Panc1 (cell line): ENCODE data around the gene CELSR2. TPM values are rescaled to one million over a fixed set of nuclear protein-coding genes. Genes with fewer than 3 reads are reported as not detected.
A peak's percentile ranks its signal among the peaks of the same experiment; 100 is the strongest.

Source experiments
- ATAC-seq: fragments of 200-7000 bp; cut with Tn5 transposase; 2 replicates; pipeline ENCODE4 v1.9.1; 2020; ENCODE audit warnings: mild to moderate bottlenecking, moderate library complexity
- BruUV-seq: library from RNA; stranded (reverse); fragments of 400-500 nt; replicated peaks from 2 replicates; lab custom pipeline; 2021; lab: Mats Ljungman, UMichigan
- CTCF ChIA-PET: fragments of 300-600 bp; sonication (Branson Sonifier 250); formaldehyde crosslinking; loops from one replicate; lab custom pipeline; 2022; ENCODE audit warnings: antibody characterized with exemption; lab: Charles Lee
- POLR2A ChIA-PET: fragments of 300-600 bp; sonication (Branson Sonifier 250); formaldehyde crosslinking; loops from one replicate; lab custom pipeline; 2022; ENCODE audit warnings: antibody characterized with exemption; lab: Charles Lee
- DNase-seq: peaks from one replicate; pipeline ENCODE4 v3.0.0-alpha.2; 2010; ENCODE audit warnings: low read depth, low spot score
- H3K27ac ChIP-seq: 2 replicates; pipeline ENCODE4 v1.5.1; 2011; ENCODE audit warnings: mild to moderate bottlenecking, low read length, inconsistent platforms
- H3K27me3 ChIP-seq: fragments of 200-500 bp; sonication (Bioruptor generic); 2 replicates; pipeline ENCODE4 v1.6.0; 2014; ENCODE audit warnings: low read length, inconsistent platforms; ENCODE audit not compliant: control insufficient read depth, insufficient read depth
- H3K36me3 ChIP-seq: fragments of 200-500 bp; sonication (Bioruptor generic); 2 replicates; pipeline ENCODE4 v1.5.1; 2014; ENCODE audit warnings: inconsistent platforms, mild to moderate bottlenecking, low read length, moderate library complexity; ENCODE audit not compliant: control insufficient read depth, insufficient read depth
- H3K4me1 ChIP-seq: 2 replicates; pipeline ENCODE4 v1.5.1; 2011; ENCODE audit warnings: inconsistent platforms, mild to moderate bottlenecking, low read length, moderate library complexity; ENCODE audit not compliant: control insufficient read depth, insufficient read depth
- H3K4me3 ChIP-seq, 2 experiments: 2 replicates each; pipeline ENCODE4 v1.5.1; 2011 to 2012; ENCODE audit warnings: low read depth in 2 of 2, low read length in 2 of 2, mild to moderate bottlenecking in 2 of 2, inconsistent platforms in 1 of 2, moderate library complexity in 1 of 2
- H3K9me3 ChIP-seq: fragments of 200-500 bp; sonication (Bioruptor generic); 2 replicates; pipeline ENCODE4 v1.5.1; 2014; ENCODE audit warnings: low read depth, mild to moderate bottlenecking, inconsistent platforms, low read length, moderate library complexity; ENCODE audit not compliant: control insufficient read depth, insufficient read depth
- CTCF ChIP-seq: fragments of 450-650 bp; IDR thresholded peaks from 2 replicates; pipeline ENCODE4 v1.5.1; 2017; ENCODE audit warnings: mild to moderate bottlenecking
- POLR2AphosphoS5 ChIP-seq: IDR thresholded peaks from 2 replicates; pipeline ENCODE4 v1.6.1; 2012; ENCODE audit warnings: mild to moderate bottlenecking, low read depth, low read length, moderate library complexity
- REST ChIP-seq, 2 experiments: IDR thresholded peaks; 2 replicates each; pipeline ENCODE4 v1.6.1; 2011 to 2012; ENCODE audit warnings: low read depth in 2 of 2, control low read depth in 1 of 2, low read length in 1 of 2, mild to moderate bottlenecking in 1 of 2, moderate library complexity in 1 of 2; ENCODE audit not compliant: insufficient read depth in 1 of 2
- SIN3A ChIP-seq: IDR thresholded peaks from 2 replicates; pipeline ENCODE4 v1.6.1; 2012; ENCODE audit warnings: low read depth, mild to moderate bottlenecking, low read length, moderate library complexity, borderline replicate concordance; ENCODE audit not compliant: insufficient read depth
- TCF7L2 ChIP-seq: IDR thresholded peaks from 2 replicates; pipeline ENCODE4 v1.6.1; 2011; ENCODE audit warnings: mild to moderate bottlenecking, low read depth, low read length, inconsistent platforms
- in situ Hi-C: cut with HindIII; loops from 2 replicates; pipeline ENCODE4 v1.10.0; 2016; ENCODE audit warnings: low sequenced_read_pairs, low pct_unique_long_range_greater_than_20kb
- intact Hi-C: fragments of 100-400 bp; cut with micrococcal nuclease; formaldehyde crosslinking; loops from one replicate; pipeline ENCODE4 v1.10.0; 2022; ENCODE audit not compliant: unreplicated experiment
- total RNA-seq: library from RNA; stranded (reverse); gene quantifications from one replicate; pipeline ENCODE4 v1.2.1, GENCODE V29; 2021; ENCODE audit not compliant: unreplicated experiment

The CELSR2 gene
- total RNA-seq, 1 experiment from 2014 or later, result 4.1 TPM

GRCh38 chr1:109210058-109210457, 39.3 kb upstream of the CELSR2 start:
- TF ChIP-seq CTCF (no peak), POLR2AphosphoS5 (no peak)
- Histone ChIP-seq H3K27me3 (no peaks in the 10 kb centered on the region), H3K4me3 (no peak overlapping the region), H3K4me1 (peaks cover 6% of the 10 kb centered on the region), H3K9me3 (no peaks in the 10 kb centered on the region), H3K27ac (no peak overlapping the region), H3K36me3 (peaks cover 3% of the 10 kb centered on the region; the same call in 1 of the 2 replicates)
- DNase-seq (no peak), ATAC-seq (no peak)
- ChIA-PET CTCF (no interaction called here), POLR2A (no interaction called here)
- intact Hi-C loops, result no loop called here
- BruUV-seq, result no TSS peak
- in situ Hi-C loops, result no loop called here

- no peak for DNase-seq
- POLR2A ChIA-PET, result interaction anchor here (0.5 to 0.6 kb wide), 3 partner anchors 11 to 172 kb away, joined by 4 to 5 read pairs (median 4); no protein-coding TSS in a partner anchor
- peak; percentile 67; the same call in 1 of the 2 replicates for ATAC-seq
These were observed 36.0 kb upstream of the CELSR2 start for GRCh38 chr1:109213345-109213823.

More at GRCh38 chr1:109213345-109213823, 36.0 kb upstream of the CELSR2 start:
- Histone ChIP-seq H3K4me1 (peaks cover 17% of the 10 kb centered on the region), H3K4me3 (peak overlapping the region; percentile 67 to 97), H3K9me3 (no peaks in the 10 kb centered on the region), H3K27ac (peak overlapping the region; percentile 91), H3K27me3 (no peaks in the 10 kb centered on the region), H3K36me3 (peaks cover 3% of the 10 kb centered on the region; the same call in 1 of the 2 replicates)
- TF ChIP-seq REST (IDR thresholded peaks at IDR 0.05; ENCODE audit: insufficient read depth in 1 of 2, low read depth in 2 of 2, low read length in 1 of 2) (no peak), CTCF (no peak), POLR2AphosphoS5 (no peak), SIN3A (no peak), TCF7L2 (no peak)
- CTCF ChIA-PET, result interaction anchor here (0.5 to 1.1 kb wide), 2 partner anchors 19 to 101 kb away, joined by 3 read pairs; a partner anchor contains a TSS
- in situ Hi-C loops, result no loop called here
- TSS peak; percentile 57 for BruUV-seq
- intact Hi-C loops, result no loop called here
